ENCODE measurements around the gene ZNF749. TPM values are rescaled to one million over a fixed set of nuclear protein-coding genes. Genes with fewer than 3 reads are reported as not detected.
A peak's percentile ranks its signal among the peaks of the same experiment; 100 is the strongest.

Gene ZNF749
- total and polyA plus RNA-seq, 10 of the 15 experiments (the other 5 are each of a cell fraction or from before 2014, with no cell fraction given), result 3.1 to 20.2 (median 13.7) TPM

DNA sequence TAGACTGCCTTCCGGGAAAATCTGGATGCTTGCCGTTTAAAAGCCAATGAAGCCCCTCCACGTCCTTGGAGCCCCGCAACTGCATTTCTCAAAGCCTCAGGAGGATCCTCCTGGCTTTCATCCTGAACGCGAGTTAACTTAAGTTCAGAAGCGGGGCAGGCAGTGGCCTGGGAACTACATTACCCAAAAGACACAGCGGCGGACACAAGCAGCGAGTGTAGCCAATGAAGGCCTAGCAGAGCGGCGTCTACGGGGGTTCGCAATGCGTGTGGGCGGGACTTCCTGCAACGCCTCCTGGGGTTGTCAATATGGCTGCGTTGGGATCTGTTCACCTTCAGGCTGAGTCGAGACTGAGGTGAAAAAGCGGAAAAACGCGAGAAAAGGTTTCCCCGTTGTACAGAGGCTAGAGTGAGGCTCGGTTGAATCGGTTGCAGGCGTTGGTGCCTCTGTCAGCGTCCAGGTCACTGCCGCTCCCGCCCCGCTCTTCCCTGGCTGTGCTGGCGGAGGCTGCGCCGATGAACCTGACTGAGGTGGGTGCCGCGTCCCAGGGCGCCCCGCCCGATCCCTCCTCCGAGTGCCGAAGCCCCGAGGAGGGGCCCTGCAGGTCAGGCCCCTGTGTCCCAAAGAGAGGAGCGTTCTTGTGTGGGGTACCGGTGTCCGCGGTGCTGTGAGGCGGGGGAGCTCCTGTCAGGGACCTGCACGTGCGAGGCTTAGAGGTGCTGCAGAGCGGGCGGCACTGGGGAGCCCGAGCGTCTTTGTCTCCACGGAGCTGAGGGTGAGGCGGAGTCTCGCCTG is 24.1 kb upstream of the ZNF749 start, which contains the start of gene ZNF17:
ZNF17 (plus strand) TSS at position 285 of the 795 bp plus-strand sequence. CDS start 2,455 bp downstream, outside the sequence.
- peak within 1 kb of the TSS; percentile 81 for H3K9ac ChIP-seq (ENCODE audit: control insufficient read depth, insufficient read depth, low read length)
- H3K79me2 ChIP-seq (ENCODE audit: control insufficient read depth, insufficient read depth, low read length), result peaks cover 9% of the 10 kb centered on the region
- peak within 1 kb of the TSS; percentile 94 for H3K4me3 ChIP-seq
- CTCF ChIA-PET, result interaction anchor here (1.9 kb wide), 1 partner anchor 16 kb away, joined by 4 read pairs; no protein-coding TSS in a partner anchor
- DNase-seq (ENCODE audit: low read depth, low spot score) (peak; percentile 75), ATAC-seq (peak; percentile 100), FAIRE-seq (peak; percentile 97)
- in situ Hi-C loops (cut with MboI) (no loop called here), intact Hi-C loops (cut with micrococcal nuclease; ENCODE audit: unreplicated experiment) (no loop called here)
- BruUV-seq (replicated peaks), result TSS peak; percentile 84
- H3K4me1 ChIP-seq (ENCODE audit: control insufficient read depth, insufficient read depth, low read length), result peaks cover 6% of the 10 kb centered on the region
- peak within 1 kb of the TSS; percentile 96 for H3K4me2 ChIP-seq (ENCODE audit: control insufficient read depth, insufficient read depth)
- H3K27ac ChIP-seq (ENCODE audit: control insufficient read depth, insufficient read depth), result peak within 1 kb of the TSS; percentile 25
- H4K20me1 ChIP-seq (ENCODE audit: control insufficient read depth, insufficient read depth), result no peaks in the 10 kb centered on the region
- 2% methylated on average over 55 of the region's 55 CpGs for WGBS (ENCODE audit: insufficient coverage, insufficient replicate concordance, low lambda C conversion rate, missing lambda C conversion rate)
- SMC1A ChIA-PET (ENCODE audit: uncharacterized antibody, unreplicated experiment), result no interaction called here
- peak within 1 kb of the TSS; percentile 56 for H2AFZ ChIP-seq (ENCODE audit: control insufficient read depth, low read depth, low read length)
- RAD21 ChIA-PET (ENCODE audit: unreplicated experiment), result no interaction called here
- H3K27me3 ChIP-seq (replicated peaks in 1 of 2; ENCODE audit: control insufficient read depth in 2 of 2, insufficient read depth in 2 of 2, low read length in 1 of 2), result no peaks in the 10 kb centered on the region
- POLR2A ChIA-PET, result no interaction called here
- no peaks in the 10 kb centered on the region; the same call in 2 of the 3 replicates for H3K9me3 ChIP-seq (replicated peaks; ENCODE audit: control insufficient read depth, insufficient read depth, low read length)
- peaks cover 0 to 3% of the 10 kb centered on the region in 2 experiments; a peak in 1 of 4 replicates for H3K36me3 ChIP-seq (ENCODE audit: control insufficient read depth in 2 of 2, insufficient read depth in 2 of 2, low read length in 1 of 2)
- TF ChIP-seq ESRRA (IDR thresholded peaks at IDR 0.05; ENCODE audit: low read length), result no peak
- no peak for TF ChIP-seq ZNF622 (IDR thresholded peaks at IDR 0.05)
- TF ChIP-seq, protein P1, sequence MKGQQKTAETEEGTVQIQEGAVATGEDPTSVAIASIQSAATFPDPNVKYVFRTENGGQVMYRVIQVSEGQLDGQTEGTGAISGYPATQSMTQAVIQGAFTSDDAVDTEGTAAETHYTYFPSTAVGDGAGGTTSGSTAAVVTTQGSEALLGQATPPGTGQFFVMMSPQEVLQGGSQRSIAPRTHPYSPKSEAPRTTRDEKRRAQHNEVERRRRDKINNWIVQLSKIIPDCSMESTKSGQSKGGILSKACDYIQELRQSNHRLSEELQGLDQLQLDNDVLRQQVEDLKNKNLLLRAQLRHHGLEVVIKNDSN (IDR thresholded peaks at IDR 0.05; ENCODE audit: borderline replicate concordance, extremely low read length, insufficient read depth, low read depth, low read length), result no peak
- TF ChIP-seq PAX5 (IDR thresholded peaks at IDR 0.05; ENCODE audit: borderline replicate concordance, low read depth, low read length), result no peak
- TF ChIP-seq, protein P2, sequence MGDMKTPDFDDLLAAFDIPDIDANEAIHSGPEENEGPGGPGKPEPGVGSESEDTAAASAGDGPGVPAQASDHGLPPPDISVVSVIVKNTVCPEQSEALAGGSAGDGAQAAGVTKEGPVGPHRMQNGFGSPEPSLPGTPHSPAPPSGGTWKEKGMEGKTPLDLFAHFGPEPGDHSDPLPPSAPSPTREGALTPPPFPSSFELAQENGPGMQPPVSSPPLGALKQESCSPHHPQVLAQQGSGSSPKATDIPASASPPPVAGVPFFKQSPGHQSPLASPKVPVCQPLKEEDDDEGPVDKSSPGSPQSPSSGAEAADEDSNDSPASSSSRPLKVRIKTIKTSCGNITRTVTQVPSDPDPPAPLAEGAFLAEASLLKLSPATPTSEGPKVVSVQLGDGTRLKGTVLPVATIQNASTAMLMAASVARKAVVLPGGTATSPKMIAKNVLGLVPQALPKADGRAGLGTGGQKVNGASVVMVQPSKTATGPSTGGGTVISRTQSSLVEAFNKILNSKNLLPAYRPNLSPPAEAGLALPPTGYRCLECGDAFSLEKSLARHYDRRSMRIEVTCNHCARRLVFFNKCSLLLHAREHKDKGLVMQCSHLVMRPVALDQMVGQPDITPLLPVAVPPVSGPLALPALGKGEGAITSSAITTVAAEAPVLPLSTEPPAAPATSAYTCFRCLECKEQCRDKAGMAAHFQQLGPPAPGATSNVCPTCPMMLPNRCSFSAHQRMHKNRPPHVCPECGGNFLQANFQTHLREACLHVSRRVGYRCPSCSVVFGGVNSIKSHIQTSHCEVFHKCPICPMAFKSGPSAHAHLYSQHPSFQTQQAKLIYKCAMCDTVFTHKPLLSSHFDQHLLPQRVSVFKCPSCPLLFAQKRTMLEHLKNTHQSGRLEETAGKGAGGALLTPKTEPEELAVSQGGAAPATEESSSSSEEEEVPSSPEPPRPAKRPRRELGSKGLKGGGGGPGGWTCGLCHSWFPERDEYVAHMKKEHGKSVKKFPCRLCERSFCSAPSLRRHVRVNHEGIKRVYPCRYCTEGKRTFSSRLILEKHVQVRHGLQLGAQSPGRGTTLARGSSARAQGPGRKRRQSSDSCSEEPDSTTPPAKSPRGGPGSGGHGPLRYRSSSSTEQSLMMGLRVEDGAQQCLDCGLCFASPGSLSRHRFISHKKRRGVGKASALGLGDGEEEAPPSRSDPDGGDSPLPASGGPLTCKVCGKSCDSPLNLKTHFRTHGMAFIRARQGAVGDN (IDR thresholded peaks at IDR 0.05), result no peak
- peak; percentile 2 for TF ChIP-seq FOS (IDR thresholded peaks at IDR 0.05; ENCODE audit: borderline replicate concordance, extremely low read depth, insufficient read length)
- TF ChIP-seq ASH2L (IDR thresholded peaks at IDR 0.05; ENCODE audit: borderline replicate concordance, low read depth), result no peak
- TF ChIP-seq, protein P3, sequence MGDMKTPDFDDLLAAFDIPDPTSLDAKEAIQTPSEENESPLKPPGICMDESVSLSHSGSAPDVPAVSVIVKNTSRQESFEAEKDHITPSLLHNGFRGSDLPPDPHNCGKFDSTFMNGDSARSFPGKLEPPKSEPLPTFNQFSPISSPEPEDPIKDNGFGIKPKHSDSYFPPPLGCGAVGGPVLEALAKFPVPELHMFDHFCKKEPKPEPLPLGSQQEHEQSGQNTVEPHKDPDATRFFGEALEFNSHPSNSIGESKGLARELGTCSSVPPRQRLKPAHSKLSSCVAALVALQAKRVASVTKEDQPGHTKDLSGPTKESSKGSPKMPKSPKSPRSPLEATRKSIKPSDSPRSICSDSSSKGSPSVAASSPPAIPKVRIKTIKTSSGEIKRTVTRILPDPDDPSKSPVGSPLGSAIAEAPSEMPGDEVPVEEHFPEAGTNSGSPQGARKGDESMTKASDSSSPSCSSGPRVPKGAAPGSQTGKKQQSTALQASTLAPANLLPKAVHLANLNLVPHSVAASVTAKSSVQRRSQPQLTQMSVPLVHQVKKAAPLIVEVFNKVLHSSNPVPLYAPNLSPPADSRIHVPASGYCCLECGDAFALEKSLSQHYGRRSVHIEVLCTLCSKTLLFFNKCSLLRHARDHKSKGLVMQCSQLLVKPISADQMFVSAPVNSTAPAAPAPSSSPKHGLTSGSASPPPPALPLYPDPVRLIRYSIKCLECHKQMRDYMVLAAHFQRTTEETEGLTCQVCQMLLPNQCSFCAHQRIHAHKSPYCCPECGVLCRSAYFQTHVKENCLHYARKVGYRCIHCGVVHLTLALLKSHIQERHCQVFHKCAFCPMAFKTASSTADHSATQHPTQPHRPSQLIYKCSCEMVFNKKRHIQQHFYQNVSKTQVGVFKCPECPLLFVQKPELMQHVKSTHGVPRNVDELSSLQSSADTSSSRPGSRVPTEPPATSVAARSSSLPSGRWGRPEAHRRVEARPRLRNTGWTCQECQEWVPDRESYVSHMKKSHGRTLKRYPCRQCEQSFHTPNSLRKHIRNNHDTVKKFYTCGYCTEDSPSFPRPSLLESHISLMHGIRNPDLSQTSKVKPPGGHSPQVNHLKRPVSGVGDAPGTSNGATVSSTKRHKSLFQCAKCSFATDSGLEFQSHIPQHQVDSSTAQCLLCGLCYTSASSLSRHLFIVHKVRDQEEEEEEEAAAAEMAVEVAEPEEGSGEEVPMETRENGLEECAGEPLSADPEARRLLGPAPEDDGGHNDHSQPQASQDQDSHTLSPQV (IDR thresholded peaks at IDR 0.05), result no peak
- TF ChIP-seq, protein P4, sequence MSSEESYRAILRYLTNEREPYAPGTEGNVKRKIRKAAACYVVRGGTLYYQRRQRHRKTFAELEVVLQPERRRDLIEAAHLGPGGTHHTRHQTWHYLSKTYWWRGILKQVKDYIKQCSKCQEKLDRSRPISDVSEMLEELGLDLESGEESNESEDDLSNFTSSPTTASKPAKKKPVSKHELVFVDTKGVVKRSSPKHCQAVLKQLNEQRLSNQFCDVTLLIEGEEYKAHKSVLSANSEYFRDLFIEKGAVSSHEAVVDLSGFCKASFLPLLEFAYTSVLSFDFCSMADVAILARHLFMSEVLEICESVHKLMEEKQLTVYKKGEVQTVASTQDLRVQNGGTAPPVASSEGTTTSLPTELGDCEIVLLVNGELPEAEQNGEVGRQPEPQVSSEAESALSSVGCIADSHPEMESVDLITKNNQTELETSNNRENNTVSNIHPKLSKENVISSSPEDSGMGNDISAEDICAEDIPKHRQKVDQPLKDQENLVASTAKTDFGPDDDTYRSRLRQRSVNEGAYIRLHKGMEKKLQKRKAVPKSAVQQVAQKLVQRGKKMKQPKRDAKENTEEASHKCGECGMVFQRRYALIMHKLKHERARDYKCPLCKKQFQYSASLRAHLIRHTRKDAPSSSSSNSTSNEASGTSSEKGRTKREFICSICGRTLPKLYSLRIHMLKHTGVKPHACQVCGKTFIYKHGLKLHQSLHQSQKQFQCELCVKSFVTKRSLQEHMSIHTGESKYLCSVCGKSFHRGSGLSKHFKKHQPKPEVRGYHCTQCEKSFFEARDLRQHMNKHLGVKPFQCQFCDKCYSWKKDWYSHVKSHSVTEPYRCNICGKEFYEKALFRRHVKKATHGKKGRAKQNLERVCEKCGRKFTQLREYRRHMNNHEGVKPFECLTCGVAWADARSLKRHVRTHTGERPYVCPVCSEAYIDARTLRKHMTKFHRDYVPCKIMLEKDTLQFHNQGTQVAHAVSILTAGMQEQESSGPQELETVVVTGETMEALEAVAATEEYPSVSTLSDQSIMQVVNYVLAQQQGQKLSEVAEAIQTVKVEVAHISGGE (CRISPR knock-in tag; IDR thresholded peaks at IDR 0.05), result no peak

Data from GM12878 (cell line).